Spleen (tissue), 11 donors: ENCODE results near the gene AVPR2. TPM values are rescaled to one million over a fixed set of nuclear protein-coding genes. Genes with fewer than 3 reads are reported as not detected.

Source experiments
- DNase-seq: peaks from one replicate; pipeline ENCODE4 v3.0.0-alpha.2; 2020
- H3K27ac ChIP-seq, 8 donors: fragments of 200-600 bp; sonication (generic) in 7 of 8; 1 replicate in 4 of 8; 2 replicates in 4 of 8; pipeline versions ENCODE4 v1.5.0 to v1.8.0; 2016 to 2021; ENCODE audit warnings: inconsistent platforms in 4 of 8, mild to moderate bottlenecking in 4 of 8, moderate library complexity in 1 of 8
- H3K27me3 ChIP-seq, 7 donors: fragments of 200-600 bp; sonication (generic) in 6 of 7; replicated peaks in 1 of 7; 1 replicate in 4 of 7; 2 replicates in 3 of 7; pipeline versions ENCODE4 v1.5.0 to v1.8.0; 2016 to 2021; ENCODE audit warnings: inconsistent platforms in 3 of 7, mild to moderate bottlenecking in 1 of 7
- H3K36me3 ChIP-seq, 6 donors: fragments of 200-600 bp; sonication (generic) in 5 of 6; 1 replicate in 4 of 6; 2 replicates in 2 of 6; pipeline versions ENCODE4 v1.5.0 to v1.8.0; 2016 to 2021; ENCODE audit warnings: inconsistent platforms in 2 of 6
- H3K4me1 ChIP-seq, 6 donors: fragments of 200-600 bp; sonication (generic) in 5 of 6; 1 replicate in 3 of 6; 2 replicates in 3 of 6; pipeline versions ENCODE4 v1.5.0 to v1.8.0; 2016 to 2021; ENCODE audit warnings: inconsistent platforms in 3 of 6
- H3K4me3 ChIP-seq, 8 donors: fragments of 200-600 bp; sonication (generic) in 7 of 8; 1 replicate in 4 of 8; 2 replicates in 4 of 8; pipeline versions ENCODE4 v1.5.0 to v1.8.0; 2016 to 2021; ENCODE audit warnings: inconsistent platforms in 4 of 8, mild to moderate bottlenecking in 4 of 8, moderate library complexity in 2 of 8
- H3K9me3 ChIP-seq, 8 donors: fragments of 200-600 bp; sonication (generic) in 7 of 8; 1 replicate in 4 of 8; 2 replicates in 4 of 8; pipeline versions ENCODE4 v1.5.0 to v1.8.0; 2016 to 2021; ENCODE audit warnings: inconsistent platforms in 4 of 8
- CTCF ChIP-seq, 11 experiments: fragments of 200-600 bp in 7 of 11; fragments of 450-650 bp in 4 of 11; sonication (generic) in 4 of 11; IDR thresholded peaks in 8 of 11; conservative IDR thresholded peaks in 3 of 11; 1 replicate in 7 of 11; 2 replicates in 4 of 11; pipeline versions ENCODE4 v1.4.0 to v1.8.0; 2016 to 2021; ENCODE audit warnings: antibody characterized with exemption in 11 of 11, inconsistent platforms in 4 of 11, mild to moderate bottlenecking in 1 of 11
- POLR2A ChIP-seq, 3 donors: fragments of 450-650 bp; IDR thresholded peaks; one replicate each; pipeline ENCODE4 v1.5.1; 2017; ENCODE audit warnings: antibody characterized with exemption in 3 of 3, mild to moderate bottlenecking in 1 of 3
- POLR2AphosphoS5 ChIP-seq, 3 donors: sonication (generic); formaldehyde crosslinking; IDR thresholded peaks; one replicate each; pipeline ENCODE4 v1.5.1; 2017; ENCODE audit warnings: antibody characterized with exemption in 3 of 3
- WGBS, 5 donors: extraction: QIAGEN DNeasy Blood & Tissue Kit in 3 of 5; methylation state at CpG; one replicate each; pipeline versions ENCODE4 v1.1.5 to v1.1.7; 2013 to 2018; 5-methylcytosine and 5-hydroxymethylcytosine counted together
- intact Hi-C: fragments of 100-400 bp; cut with DNase I; formaldehyde crosslinking; loops from one replicate; pipeline ENCODE4 v1.15.0; 2023; ENCODE audit warnings: low total_unique reads
- polyA plus RNA-seq, 3 donors: library from polyadenylated mRNA; stranded (reverse); fragments of 200-250 nt; gene quantifications; one replicate each; pipeline ENCODE4 v1.2.1, GENCODE V29; 2013
- total RNA-seq, 7 donors: library from RNA; depleted of rRNA in 3 of 7; stranded (reverse); fragments of >200 nt in 3 of 7; fragmentation: NEBNext Ultra II Directional in 4 of 7; extraction: Animal tissue kit (Norgen Biotek cat#: 25700) in 4 of 7; gene quantifications; one replicate each; pipeline versions ENCODE4 v1.1.0 to v1.2.1, GENCODE V29; 2016 to 2021
- donor health status: healthy with polysubstance abuse.
- donor health status: DM: no; HTN: no; CAD: no; lungs with moderate emphysema.
- donor health status: DM: no; HTN: no; CAD: no.
- donor health status: Bipolar disorder and iron deficiency.
- donor health status: healthy.
- donor health status: DM: no; HTN: no; CAD: no.
- donor health status: DM: yes; HTN: yes; CAD: no.

Gene AVPR2
- total and polyA plus RNA-seq, 10 donors, result 0.22 to 0.77 (median 0.39) TPM; not detected in 6

- H3K9me3 ChIP-seq, result no peaks in the 10 kb centered on the region
- H3K27ac ChIP-seq, result no peak overlapping the region
- intact Hi-C loops, result no loop called here
- H3K4me3 ChIP-seq, result no peak overlapping the region
- peaks cover 9 to 51% (median 47%) of the 10 kb centered on the region in 6 donors for H3K4me1 ChIP-seq
- no peak for TF ChIP-seq POLR2A (IDR thresholded peaks at IDR 0.05)
- peak in 1 of 3 donors; percentile 40 for TF ChIP-seq POLR2AphosphoS5 (IDR thresholded peaks at IDR 0.05)
- no peak for TF ChIP-seq CTCF (IDR thresholded peaks at IDR 0.05 in 8 of 11, conservative IDR thresholded peaks at IDR 0.05 in 3 of 11)
- 95 to 99% (median 96%) methylated on average over 12 to 14 of the region's 14 CpGs; no CpG with 5 or more reads in 1 of the 5 donors for WGBS, 5 donors
- peaks cover 0 to 64% (median 17%) of the 10 kb centered on the region in 6 donors for H3K36me3 ChIP-seq
- no peak for DNase-seq
- H3K27me3 ChIP-seq, result peaks cover 0 to 18% (median 0%) of the 10 kb centered on the region in 7 donors
Measured at GRCh38 chrX:153920546-153920945, 16.1 kb downstream of the AVPR2 start.

GRCh38 chrX:153921070-153921469, 16.6 kb downstream of the AVPR2 start:
- intact Hi-C loops, result no loop called here
- peaks cover 0 to 59% (median 17%) of the 10 kb centered on the region in 6 donors for H3K36me3 ChIP-seq
- H3K27ac ChIP-seq, result peak overlapping the region in 3 of 8 donors; percentile 96 to 99 (median 99)
- peaks cover 0 to 18% (median 0%) of the 10 kb centered on the region in 7 donors for H3K27me3 ChIP-seq
- peak overlapping the region in 1 of 8 donors; percentile 71 for H3K4me3 ChIP-seq
- H3K4me1 ChIP-seq, result peaks cover 9 to 55% (median 51%) of the 10 kb centered on the region in 6 donors
- H3K9me3 ChIP-seq, result no peaks in the 10 kb centered on the region
- DNase-seq, result no peak
- no peak for TF ChIP-seq CTCF (IDR thresholded peaks at IDR 0.05 in 8 of 11, conservative IDR thresholded peaks at IDR 0.05 in 3 of 11)
- peak in 1 of 3 donors; percentile 1 for TF ChIP-seq POLR2AphosphoS5 (IDR thresholded peaks at IDR 0.05)
- TF ChIP-seq POLR2A (IDR thresholded peaks at IDR 0.05), result no peak
- 60 to 90% (median 83%) methylated on average over 1 to 16 of the region's 16 CpGs for WGBS, 5 donors

- Histone ChIP-seq H3K36me3 (peaks cover 0 to 52% (median 17%) of the 10 kb centered on the region in 6 donors), H3K27me3 (peaks cover 0 to 18% (median 0%) of the 10 kb centered on the region in 7 donors), H3K4me3 (peak overlapping the region in 3 of 8 donors; percentile 4 to 71 (median 11)), H3K4me1 (peaks cover 9 to 61% (median 55%) of the 10 kb centered on the region in 6 donors), H3K9me3 (no peaks in the 10 kb centered on the region), H3K27ac (peak overlapping the region in 6 of 8 donors; percentile 22 to 99 (median 97))
- TF ChIP-seq POLR2A (IDR thresholded peaks at IDR 0.05) (no peak), POLR2AphosphoS5 (IDR thresholded peaks at IDR 0.05) (peak in 2 of 3 donors; percentile 44), CTCF (IDR thresholded peaks at IDR 0.05 in 8 of 11, conservative IDR thresholded peaks at IDR 0.05 in 3 of 11) (no peak)
- DNase-seq, result peak; percentile 81
- intact Hi-C loops, result no loop called here
- 44 to 63% (median 53%) methylated on average over 18 to 40 of the region's 40 CpGs; no CpG with 5 or more reads in 1 of the 5 donors for WGBS, 5 donors
Measured at GRCh38 chrX:153921511-153922446, 17.3 kb downstream of the AVPR2 start.
